Prostate gland (tissue), 2 donors: Measurements from ENCODE around the gene ASXL1.

Source experiments
- CTCF ChIP-seq, 4 experiments: fragments of 200-600 bp in 2 of 4; fragments of 450-650 bp in 2 of 4; sonication (generic) in 2 of 4; IDR thresholded peaks; 1 replicate in 3 of 4; 2 replicates in 1 of 4; pipeline ENCODE4 v1.5.1; 2016 to 2019; ENCODE audit warnings: antibody characterized with exemption in 4 of 4, mild to moderate bottlenecking in 2 of 4, moderate library complexity in 2 of 4
- POLR2A ChIP-seq: fragments of 450-650 bp; IDR thresholded peaks from one replicate; pipeline ENCODE4 v1.6.1; 2016; ENCODE audit warnings: antibody characterized with exemption, mild to moderate bottlenecking
- POLR2AphosphoS5 ChIP-seq: sonication (generic); formaldehyde crosslinking; IDR thresholded peaks from one replicate; pipeline ENCODE4 v1.6.1; 2017; ENCODE audit warnings: antibody characterized with exemption

GRCh38 chr20:32449057-32449889 is 91.1 kb downstream of the ASXL1 start:
- no peak for TF ChIP-seq CTCF (IDR thresholded peaks at IDR 0.05)
- TF ChIP-seq POLR2A = no peak
- TF ChIP-seq POLR2AphosphoS5 = no peak
